ENCODE measurements around the gene DNAH1. TPM values are rescaled to one million over a fixed set of nuclear protein-coding genes. Genes with fewer than 3 reads are reported as not detected.

DNAH1 gene
- total and polyA plus RNA-seq, 2 of the 13 experiments (the other 11 are each of a cell fraction or from before 2014, with no cell fraction given) = 0.64 to 3.5 TPM

- ChIA-PET CTCF (ENCODE audit: low intra/inter-chr PET ratio, low total read pairs) (no interaction called here), POLR2A (no interaction called here)
- no peaks in the 10 kb centered on the region for H3K4me1 ChIP-seq (ENCODE audit: insufficient read depth, low read length)
- H3K36me3 ChIP-seq (replicated peaks in 1 of 2; ENCODE audit: control insufficient read depth in 1 of 2, insufficient read depth in 2 of 2, low read length in 2 of 2) = no peaks in the 10 kb centered on the region
- DNase-seq (ENCODE audit: low spot score) (no peak), FAIRE-seq (no peak), ATAC-seq (no peak)
- H3K27me3 ChIP-seq (ENCODE audit: control insufficient read depth in 1 of 2, insufficient read depth in 2 of 2, low read length in 2 of 2) = no peaks in the 10 kb centered on the region; a peak in 1 of 5 replicates
- H3K9me3 ChIP-seq (ENCODE audit: low read length) = no peaks in the 10 kb centered on the region
- intact Hi-C loops (cut with micrococcal nuclease; ENCODE audit: unreplicated experiment) = no loop called here
- no peaks in the 10 kb centered on the region for H4K20me1 ChIP-seq (ENCODE audit: insufficient read depth, low read length)
- in situ Hi-C loops (cut with HindIII; ENCODE audit: extremely low pct_ligation_motif_present, low pct_unique_long_range_greater_than_20kb) = no loop called here
- H3K79me2 ChIP-seq (ENCODE audit: insufficient read depth, low read length) = no peaks in the 10 kb centered on the region
- WGBS (ENCODE audit: low lambda C conversion rate) = 96% methylated on average over 5 of the region's 13 CpGs
- H3K9ac ChIP-seq (ENCODE audit: insufficient read depth, low read depth, low read length) = no peak overlapping the region
- H3K4me3 ChIP-seq (replicated peaks in 1 of 3; ENCODE audit: insufficient read depth in 1 of 3, low read depth in 2 of 3, low read length in 3 of 3) = no peak overlapping the region
- BruUV-seq (replicated peaks) = no TSS peak
- H3K4me2 ChIP-seq (ENCODE audit: low read depth, low read length) = no peak overlapping the region
- no peak overlapping the region for H2AFZ ChIP-seq (ENCODE audit: low read length)
- TF ChIP-seq EHMT2 (IDR thresholded peaks at IDR 0.05; ENCODE audit: borderline replicate concordance, low read depth, low read length) = no peak
- no peak for TF ChIP-seq KDM4B (CRISPR knock-in tag; IDR thresholded peaks at IDR 0.05)
- H3K27ac ChIP-seq (ENCODE audit: extremely low read length, insufficient read depth, low read length) = no peak overlapping the region
Observed at GRCh38 chr3:52361454-52361853, 45.3 kb downstream of the DNAH1 start.

DNA sequence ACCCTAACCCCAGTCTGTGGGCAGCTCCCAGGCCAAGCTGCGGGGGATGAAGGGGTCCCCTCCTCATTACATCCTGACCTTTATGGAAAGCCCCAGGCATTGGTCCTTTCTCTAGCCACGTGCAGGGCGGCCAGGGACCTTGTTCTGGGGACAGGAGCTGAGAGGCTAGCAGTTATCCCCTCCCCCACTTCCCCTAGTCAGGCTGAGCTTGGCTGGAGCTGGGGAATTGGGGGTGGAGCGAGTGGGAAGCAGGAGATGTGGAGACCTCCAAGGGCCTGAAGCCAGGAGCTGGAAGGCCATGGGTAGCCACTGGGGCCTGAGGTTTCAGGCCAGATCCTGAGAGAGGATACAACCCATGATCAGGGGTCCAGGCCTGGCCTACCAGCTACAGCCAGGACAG lies 45.8 kb downstream of the DNAH1 start:
- Histone ChIP-seq H3K4me2 (ENCODE audit: low read depth, low read length) (no peak overlapping the region), H3K4me3 (replicated peaks in 1 of 3; ENCODE audit: insufficient read depth in 1 of 3, low read depth in 2 of 3, low read length in 3 of 3) (no peak overlapping the region), H3K36me3 (replicated peaks in 1 of 2; ENCODE audit: control insufficient read depth in 1 of 2, insufficient read depth in 2 of 2, low read length in 2 of 2) (no peaks in the 10 kb centered on the region), H3K9me3 (ENCODE audit: low read length) (no peaks in the 10 kb centered on the region), H3K9ac (ENCODE audit: insufficient read depth, low read depth, low read length) (no peak overlapping the region), H3K27me3 (ENCODE audit: control insufficient read depth in 1 of 2, insufficient read depth in 2 of 2, low read length in 2 of 2) (no peaks in the 10 kb centered on the region; a peak in 1 of 5 replicates), H3K79me2 (ENCODE audit: insufficient read depth, low read length) (no peaks in the 10 kb centered on the region), H3K27ac (ENCODE audit: extremely low read length, insufficient read depth, low read length) (no peak overlapping the region), H3K4me1 (ENCODE audit: insufficient read depth, low read length) (no peaks in the 10 kb centered on the region), H2AFZ (ENCODE audit: low read length) (no peak overlapping the region), H4K20me1 (ENCODE audit: insufficient read depth, low read length) (no peaks in the 10 kb centered on the region)
- TF ChIP-seq PAX8 (CRISPR knock-in tag; IDR thresholded peaks at IDR 0.05; ENCODE audit: borderline replicate concordance) (no peak), ZNF615 (CRISPR knock-in tag; IDR thresholded peaks at IDR 0.05; ENCODE audit: borderline replicate concordance) (no peak), SP2 (CRISPR knock-in tag; IDR thresholded peaks at IDR 0.05) (no peak), ZNF878 (CRISPR knock-in tag; IDR thresholded peaks at IDR 0.05) (no peak), ASH2L (IDR thresholded peaks at IDR 0.05; ENCODE audit: insufficient read length, low read depth, low read length) (no peak), HMGXB4 (CRISPR knock-in tag; IDR thresholded peaks at IDR 0.05; ENCODE audit: borderline replicate concordance in 1 of 2, low read depth in 1 of 2) (no peak), JUNB (CRISPR knock-in tag; IDR thresholded peaks at IDR 0.05; ENCODE audit: borderline replicate concordance) (no peak), TGIF2 (CRISPR knock-in tag; IDR thresholded peaks at IDR 0.05) (no peak), ZNF83 (CRISPR knock-in tag; IDR thresholded peaks at IDR 0.05; ENCODE audit: borderline replicate concordance) (no peak)
- TF ChIP-seq, protein P1, sequence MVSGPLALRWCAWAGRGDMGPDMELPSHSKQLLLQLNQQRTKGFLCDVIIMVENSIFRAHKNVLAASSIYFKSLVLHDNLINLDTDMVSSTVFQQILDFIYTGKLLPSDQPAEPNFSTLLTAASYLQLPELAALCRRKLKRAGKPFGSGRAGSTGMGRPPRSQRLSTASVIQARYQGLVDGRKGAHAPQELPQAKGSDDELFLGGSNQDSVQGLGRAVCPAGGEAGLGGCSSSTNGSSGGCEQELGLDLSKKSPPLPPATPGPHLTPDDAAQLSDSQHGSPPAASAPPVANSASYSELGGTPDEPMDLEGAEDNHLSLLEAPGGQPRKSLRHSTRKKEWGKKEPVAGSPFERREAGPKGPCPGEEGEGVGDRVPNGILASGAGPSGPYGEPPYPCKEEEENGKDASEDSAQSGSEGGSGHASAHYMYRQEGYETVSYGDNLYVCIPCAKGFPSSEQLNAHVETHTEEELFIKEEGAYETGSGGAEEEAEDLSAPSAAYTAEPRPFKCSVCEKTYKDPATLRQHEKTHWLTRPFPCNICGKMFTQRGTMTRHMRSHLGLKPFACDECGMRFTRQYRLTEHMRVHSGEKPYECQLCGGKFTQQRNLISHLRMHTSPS (CRISPR knock-in tag; IDR thresholded peaks at IDR 0.05; ENCODE audit: low read depth) = no peak
- TF ChIP-seq, protein P2, sequence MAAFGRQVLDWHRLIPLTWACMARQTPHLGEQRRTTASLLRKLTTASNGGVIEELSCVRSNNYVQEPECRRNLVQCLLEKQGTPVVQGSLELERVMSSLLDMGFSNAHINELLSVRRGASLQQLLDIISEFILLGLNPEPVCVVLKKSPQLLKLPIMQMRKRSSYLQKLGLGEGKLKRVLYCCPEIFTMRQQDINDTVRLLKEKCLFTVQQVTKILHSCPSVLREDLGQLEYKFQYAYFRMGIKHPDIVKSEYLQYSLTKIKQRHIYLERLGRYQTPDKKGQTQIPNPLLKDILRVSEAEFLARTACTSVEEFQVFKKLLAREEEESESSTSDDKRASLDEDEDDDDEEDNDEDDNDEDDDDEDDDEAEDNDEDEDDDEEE (CRISPR knock-in tag; IDR thresholded peaks at IDR 0.05) = no peak
- CTCF ChIA-PET (ENCODE audit: low intra/inter-chr PET ratio, low total read pairs) = no interaction called here
- WGBS (ENCODE audit: low lambda C conversion rate) = 83% methylated on average over 1 of the region's 4 CpGs
- intact Hi-C loops (cut with micrococcal nuclease; ENCODE audit: unreplicated experiment) (no loop called here), in situ Hi-C loops (cut with HindIII; ENCODE audit: extremely low pct_ligation_motif_present, low pct_unique_long_range_greater_than_20kb) (no loop called here)
- POLR2A ChIA-PET = no interaction called here
- no peak for FAIRE-seq
- ATAC-seq = no peak
- DNase-seq (ENCODE audit: low spot score) = no peak
- BruUV-seq (replicated peaks) = no TSS peak
